Amniotic stem cell (primary cell): ENCODE data around the gene FCSK.
A peak's percentile ranks its signal among the peaks of the same experiment; 100 is the strongest.

Experiments used
- DNase-seq: peaks from one replicate; lab custom pipeline; 2025; lab: John Stamatoyannopoulos, UW

FCSK gene

GRCh38 chr16:70480127-70481105 is 26.0 kb downstream of the FCSK start:
- DNase-seq = no peak

- no peak for DNase-seq
Observed at GRCh38 chr16:70481929-70482536, 27.6 kb downstream of the FCSK start.

GRCh38 chr16:70482624-70483023 is 28.2 kb downstream of the FCSK start:
- DNase-seq = no peak

- no peak for DNase-seq
Observed at GRCh38 chr16:70483426-70483825, 29.0 kb downstream of the FCSK start.

- no peak for DNase-seq
Observed at GRCh38 chr16:70484867-70485266, 30.5 kb downstream of the FCSK start.

GRCh38 chr16:70490261-70490660 is 35.9 kb downstream of the FCSK start:
- DNase-seq = no peak

DNA sequence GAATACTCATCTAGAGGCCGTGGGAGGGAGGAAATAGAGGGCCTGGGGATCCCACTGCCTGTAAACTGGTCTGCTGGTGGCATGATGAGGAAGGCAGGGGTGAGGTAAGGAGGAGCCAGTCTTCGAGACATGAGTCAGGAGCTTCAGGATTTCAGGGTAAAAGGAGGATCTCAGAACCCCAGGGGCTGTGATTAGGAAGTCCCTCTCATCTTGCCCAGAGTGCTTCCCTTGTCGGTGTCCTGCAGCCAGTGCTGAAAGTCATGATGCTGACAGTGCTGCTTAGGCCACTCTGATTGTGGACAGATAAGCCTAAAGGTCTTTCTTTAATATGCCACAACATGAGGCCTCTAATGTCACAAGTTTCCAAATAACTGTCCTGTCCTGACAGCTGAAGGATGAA is 39.4 kb downstream of the FCSK start:
- DNase-seq = no peak

GRCh38 chr16:70494202-70494770 is 39.9 kb downstream of the FCSK start:
- DNase-seq = no peak

GRCh38 chr16:70494777-70495176 is 40.4 kb downstream of the FCSK start:
- no peak for DNase-seq

- DNase-seq = no peak
Observed at GRCh38 chr16:70495425-70496182, 41.2 kb downstream of the FCSK start.

- DNase-seq = no peak
Observed at GRCh38 chr16:70496513-70496912, 42.1 kb downstream of the FCSK start.

DNA sequence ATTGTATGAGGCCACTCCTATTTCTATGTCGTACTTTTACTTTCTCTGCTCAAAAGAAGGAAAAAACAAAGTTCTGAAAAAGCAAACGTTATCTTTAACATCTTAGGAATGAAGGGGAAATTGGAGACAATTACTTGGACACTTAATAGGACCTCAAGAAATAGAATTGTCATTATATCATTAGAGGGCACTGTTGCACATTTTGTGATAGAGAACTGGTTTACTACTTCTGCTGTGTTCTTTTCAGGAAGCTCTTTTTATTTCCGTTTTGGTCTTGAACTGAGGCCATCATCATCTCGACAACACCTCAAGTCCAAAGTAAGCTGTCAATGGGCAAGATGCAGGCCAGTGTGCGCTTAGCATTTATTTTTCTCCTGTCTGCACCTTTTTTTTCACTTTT is 54.4 kb downstream of the FCSK start:
- no peak for DNase-seq

DNA sequence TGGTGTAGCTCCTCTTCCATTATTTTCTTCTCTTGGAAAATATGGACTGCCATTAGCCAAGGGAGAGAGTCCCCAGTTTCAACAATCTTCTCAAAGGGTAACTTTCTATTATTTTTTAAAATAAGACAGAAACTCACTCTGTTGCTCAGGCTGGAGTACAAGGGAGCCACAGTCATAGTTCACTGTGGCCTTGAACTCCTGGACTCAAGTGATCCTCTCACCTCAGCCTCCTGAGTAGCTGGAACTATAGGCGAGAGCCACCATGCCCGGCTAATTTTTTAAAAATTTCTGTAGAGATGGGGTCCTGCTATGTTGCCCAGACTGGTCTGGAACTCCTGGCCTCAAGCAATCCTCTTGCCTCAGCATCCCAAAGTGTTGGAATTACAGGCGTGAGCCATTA is 55.8 kb downstream of the FCSK start:
- DNase-seq = no peak

DNA sequence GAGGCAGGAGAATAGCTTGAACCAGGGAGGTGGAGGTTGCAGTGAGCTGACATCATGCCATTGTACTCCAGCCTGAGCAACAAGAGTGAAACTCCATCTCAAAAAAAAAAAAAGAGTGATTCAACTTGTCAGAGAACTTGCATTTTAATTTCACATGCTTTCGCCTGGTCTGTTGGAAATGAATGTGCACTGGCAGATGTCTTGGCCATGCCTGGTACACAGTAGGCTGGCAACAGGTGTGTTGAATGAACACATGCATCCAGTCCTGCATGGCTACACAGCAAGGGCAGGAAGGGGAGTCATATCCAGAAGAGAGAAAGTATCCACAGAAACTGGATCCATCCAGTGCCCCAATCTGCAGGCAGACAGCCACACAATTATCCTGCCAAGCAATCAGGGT is 57.4 kb downstream of the FCSK start:
- no peak for DNase-seq

GRCh38 chr16:70512456-70512855 is 58.1 kb downstream of the FCSK start:
- no peak for DNase-seq

GRCh38 chr16:70520612-70521297 is 66.4 kb downstream of the FCSK start:
- DNase-seq = peak; percentile 55

DNA sequence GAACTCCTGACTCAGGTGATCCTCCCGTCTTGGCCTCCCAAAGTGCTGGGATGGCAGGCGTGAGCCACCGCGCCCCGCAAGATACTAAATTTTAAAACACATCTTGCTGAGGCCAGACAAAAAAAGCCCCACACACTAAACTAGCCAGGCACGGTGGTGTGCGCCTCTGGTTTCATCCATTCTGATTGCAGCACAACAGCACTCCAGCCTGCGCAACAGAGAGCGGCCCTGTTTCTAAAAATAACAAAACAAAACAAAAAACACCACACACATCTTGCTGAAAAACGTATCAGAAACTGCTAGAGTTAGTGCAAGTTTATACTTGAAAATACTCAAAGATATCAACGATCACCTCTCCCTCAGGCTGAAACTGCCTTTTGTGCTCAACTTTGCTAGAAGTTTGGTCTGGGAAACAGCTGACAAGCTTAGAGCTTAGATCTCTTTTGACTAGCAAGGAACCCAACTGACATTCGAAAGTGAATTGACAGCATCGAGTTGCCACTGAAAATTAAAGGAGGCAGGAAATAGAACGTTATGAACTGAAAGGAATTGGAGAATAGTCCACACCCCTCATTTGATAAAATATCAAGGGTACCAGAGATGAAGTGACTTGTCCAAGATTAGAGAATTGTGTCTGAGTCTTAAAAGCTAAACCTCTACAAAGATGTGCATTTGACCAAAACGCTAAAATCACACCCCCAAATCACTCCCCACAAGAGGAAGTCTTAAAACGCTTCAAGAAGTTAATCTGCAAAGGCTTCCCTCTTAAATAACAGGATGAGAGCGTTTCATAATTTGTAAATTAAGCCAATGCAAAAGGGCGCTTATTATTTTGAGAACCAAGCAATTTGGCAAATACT is 68.1 kb downstream of the FCSK start:
- no peak for DNase-seq

DNA sequence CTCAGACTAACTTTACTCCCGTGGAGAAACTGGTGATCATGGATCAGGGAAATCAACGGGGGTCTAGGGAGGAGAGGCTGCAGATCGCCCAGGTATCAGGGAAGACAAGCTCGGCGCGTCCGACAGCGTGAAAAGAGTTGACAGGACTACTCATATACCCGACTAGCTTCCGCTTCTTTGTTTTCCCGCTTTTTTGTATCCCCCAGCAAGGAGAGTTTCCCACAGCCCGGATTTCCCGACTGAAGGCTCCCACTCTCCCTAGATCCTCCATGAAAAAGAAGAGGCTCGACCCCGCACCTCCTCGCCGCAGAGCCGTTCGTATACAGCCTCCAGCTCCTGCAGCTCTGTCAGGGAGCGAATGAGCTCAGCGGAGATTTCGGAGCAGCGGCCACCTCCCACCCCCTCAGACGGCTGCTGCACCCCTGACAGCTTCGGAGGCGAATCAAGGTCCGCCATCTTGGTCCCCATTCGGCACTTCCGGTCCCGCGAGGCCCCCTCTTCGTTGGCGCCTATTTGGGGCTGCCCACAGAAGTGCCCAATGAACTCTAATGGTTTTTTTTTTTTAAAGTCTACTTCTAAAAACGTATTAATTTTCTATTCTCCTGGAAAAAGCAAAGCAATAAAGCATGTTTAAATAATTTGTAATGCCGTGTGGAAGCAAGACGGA is 68.8 kb downstream of the FCSK start, which contains the start of gene COG4:
TSS of gene COG4 (minus strand) at position 479 of the 667 bp plus-strand sequence. CDS start at position 468, 11 bp downstream.
- peak; percentile 75 for DNase-seq

DNA sequence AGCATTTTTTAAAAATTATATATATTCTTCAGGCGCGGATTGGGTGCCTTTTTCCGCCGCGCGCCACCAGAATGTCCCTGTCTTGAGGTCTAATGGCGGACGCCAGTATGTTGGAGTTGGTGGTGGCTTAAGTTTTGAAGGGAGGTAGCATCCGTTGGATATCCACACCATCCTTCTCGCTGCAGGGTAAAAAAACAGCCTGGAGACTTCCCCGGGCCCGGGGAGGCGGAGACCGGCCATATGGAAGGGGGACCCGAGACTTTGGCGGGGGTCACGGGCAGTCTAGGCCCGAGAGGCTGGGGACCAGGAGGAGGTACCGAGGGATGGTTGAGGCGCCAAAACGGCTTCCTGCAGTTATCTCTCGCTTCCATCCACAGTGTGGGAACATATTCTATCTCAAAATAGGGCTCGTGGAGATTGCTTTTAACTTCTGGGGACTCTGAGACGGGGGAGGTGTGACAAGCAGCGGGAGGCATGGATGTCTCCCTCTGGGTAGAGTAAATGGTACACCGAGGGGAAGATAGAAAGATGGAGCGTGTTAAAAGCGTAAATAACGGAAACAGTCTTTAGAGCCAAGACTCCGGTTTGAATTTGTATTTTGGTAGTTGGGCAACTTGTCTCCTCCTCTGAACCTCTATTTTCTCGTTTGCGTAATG is 69.5 kb downstream of the FCSK start, which contains the start of gene SF3B3:
TSS of gene SF3B3 (plus strand) at position 74 of the 656 bp plus-strand sequence. CDS start 2,841 bp downstream, outside the sequence.
- no peak for DNase-seq
